Measurements from ENCODE around the gene PARP12.

PARP12 gene

DNA sequence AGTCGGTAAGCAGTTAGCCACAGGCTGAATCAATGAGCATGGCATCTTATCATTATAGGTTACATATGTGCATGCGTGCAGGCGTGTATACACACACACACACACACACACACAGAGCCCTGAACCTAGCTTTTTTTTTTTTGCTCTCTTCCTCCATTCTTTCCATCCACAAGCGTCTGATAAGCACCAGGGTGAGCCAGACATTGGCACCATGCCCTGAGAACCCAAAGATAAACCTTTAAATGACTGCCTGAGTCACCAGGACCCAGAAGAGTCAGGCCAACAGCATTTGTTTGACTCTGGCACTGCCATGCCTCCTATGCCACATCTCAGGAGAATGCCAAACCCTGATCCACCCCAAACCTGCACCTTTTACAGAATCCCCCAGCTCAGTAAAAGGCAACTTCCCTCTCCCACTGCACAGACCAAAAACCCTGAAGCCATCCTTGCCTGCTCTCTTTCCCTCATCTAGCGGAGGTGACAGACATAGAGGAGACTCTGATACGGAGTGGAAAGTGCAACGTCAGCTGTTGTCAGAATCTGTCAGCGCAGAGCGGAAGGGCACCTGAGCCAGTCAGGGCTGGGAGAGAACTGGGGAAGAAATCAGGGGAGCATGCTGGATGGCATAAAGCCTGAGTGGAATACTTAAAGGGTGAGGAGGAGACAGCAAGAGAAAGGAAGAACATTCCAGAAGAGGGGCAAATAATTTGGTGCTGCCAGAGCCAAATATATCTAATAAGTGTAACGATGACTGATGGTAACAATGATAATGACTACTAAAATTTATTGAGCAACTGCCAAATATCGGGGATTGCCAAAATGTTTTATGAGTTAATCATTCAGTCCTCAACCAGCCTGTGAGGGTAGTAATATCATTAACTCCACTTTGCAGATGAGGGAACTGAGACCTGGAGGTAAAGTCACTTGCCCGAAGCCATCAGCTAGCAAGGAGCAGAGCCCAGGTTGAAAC, 3.2 kb downstream of the PARP12 start:
- peak; percentile 65 for DNase-seq (ENCODE audit: low spot score)

DNA sequence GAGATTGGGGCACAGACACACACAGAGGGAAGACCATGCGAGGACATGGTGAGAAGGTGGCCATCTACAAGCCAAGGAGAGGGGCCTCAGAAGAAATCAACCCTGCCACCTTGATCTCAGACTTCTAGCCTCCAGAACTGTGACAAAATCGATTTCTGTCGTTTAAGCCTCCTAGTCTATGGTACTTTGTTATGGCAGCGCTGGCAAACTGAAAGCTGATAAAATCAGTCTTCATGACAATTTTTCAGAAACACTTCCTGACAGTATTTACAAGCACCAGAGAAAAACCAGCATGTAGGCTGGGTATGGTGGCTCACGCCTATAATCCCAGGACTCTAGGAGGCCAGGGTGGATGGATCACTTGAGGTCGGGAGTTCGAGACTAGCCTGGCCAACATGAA, 4.2 kb downstream of the PARP12 start:
- DNase-seq (ENCODE audit: low spot score): no peak

DNA sequence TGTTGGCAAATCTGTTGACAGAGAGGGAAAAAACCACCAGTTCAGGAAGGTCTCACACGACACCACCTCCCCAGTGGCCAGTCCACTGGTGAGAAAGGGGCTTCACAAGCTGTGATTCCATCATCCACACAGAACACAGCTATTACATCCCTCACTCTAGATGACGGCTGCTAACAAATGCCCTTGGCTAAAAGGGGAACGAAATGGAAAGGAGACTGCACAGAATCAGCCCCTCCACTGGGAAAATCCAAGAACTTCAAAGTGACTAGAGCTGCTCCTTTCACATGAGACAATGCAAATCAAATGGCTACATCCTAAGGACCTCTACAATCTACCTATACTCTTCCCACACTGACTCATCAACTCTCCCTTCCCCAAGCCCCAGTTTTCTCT, 5.6 kb downstream of the PARP12 start:
- DNase-seq (ENCODE audit: low spot score): no peak

DNA sequence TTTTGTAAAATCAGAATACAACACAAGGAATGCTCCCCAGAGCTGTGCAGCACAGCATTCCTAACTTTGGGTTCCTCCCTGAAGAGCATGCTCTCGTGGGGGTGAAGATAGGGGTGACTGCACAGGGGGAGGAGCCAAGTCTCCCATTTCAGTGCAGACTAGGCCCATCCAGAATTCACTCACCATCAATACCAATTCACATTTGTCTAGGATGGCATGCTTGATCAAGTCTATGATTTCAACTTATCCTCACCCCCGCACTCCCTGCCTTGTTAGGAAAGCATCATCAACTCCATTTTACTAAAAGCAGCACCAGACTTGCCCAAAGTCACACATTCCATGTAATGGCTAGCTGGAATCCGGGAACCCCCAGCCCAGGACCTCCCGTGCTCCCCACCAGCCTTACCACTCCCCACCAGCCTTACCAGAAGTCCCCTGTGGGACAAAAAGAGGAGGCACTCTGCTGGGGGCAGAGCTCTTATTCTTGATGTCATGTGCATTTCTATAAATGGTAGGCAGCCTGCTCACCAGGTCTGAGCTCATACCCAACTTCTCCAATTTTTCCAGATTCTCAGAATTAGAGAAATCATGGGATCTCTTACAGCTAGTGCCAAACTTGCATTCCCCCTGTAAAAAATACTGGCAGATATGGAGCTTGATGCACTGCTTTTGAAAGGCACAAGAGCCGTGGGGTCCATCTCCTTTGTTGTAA, 6.2 kb downstream of the PARP12 start:
- DNase-seq (ENCODE audit: low spot score): no peak

DNA sequence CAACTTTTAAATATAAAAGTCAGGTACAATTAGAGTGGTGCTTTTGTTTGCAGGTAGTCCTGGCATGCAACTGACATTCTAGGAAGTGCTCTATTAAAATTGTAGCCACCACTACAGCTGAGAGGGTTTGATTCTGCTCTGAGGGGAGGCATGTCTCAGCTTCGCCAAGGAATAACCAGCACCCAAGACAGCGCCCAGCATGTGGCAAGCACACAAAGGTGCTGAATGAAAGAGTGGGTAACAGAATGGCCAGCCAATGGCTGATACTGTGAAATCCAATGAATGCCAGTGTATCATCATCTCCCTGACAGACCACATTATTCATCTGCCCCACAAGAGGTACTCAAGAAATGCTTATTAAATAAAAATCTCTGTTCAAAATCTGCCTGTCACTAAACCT, 6.9 kb downstream of the PARP12 start:
- no peak for DNase-seq (ENCODE audit: low spot score)

DNA sequence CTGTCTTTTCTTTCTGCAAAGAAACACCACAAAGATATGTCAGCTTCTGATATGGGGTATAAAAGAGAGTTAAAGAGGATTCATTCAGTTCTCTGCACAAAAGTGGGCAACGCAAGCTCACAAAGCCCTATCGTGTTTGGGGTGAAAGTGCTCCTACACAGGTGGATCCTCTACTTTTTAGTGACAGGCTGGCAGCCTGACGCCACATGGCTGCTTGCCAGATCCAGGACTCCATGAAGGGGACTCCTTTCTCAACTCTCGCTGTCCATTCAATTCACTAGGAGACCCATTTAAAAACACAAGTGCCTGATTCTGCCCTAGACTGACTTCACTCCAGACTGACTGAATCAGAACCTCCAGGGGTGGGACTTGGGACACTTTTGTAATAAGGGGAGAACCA, 8.0 kb downstream of the PARP12 start:
- DNase-seq (ENCODE audit: low spot score): no peak

DNA sequence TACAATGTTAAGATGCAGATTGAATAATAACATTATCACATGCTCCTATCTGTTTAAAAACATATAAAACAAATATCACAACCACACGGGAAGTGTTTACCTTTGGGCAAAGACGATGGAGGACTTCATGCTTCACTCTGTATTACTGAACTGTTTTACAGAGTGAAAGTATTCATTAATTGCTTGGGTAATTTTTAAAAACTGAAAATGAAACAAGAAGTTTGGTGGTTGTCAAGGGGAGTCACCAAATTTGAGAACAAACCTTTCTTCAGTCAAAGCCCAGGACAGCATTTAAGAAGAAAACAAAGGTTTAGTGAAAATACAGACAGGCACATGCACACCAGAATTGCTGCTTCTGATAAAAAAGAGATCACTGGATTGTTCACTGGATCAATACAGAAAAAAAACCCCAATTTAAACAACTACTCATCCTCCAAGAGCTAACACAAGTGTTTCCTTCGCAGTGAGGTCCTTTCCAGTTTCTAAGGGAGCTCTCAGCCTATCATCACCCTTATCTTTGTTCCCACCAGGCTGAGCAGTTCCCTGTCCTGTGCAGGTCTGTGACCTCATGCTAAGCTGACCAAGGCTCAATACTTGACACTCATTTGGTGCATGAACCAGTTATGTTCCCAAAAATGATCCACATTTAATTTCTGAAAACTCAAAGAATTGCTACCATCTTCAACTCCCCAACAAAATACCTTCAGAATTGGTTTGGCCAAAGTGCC, 8.8 kb downstream of the PARP12 start:
- DNase-seq (ENCODE audit: low spot score): no peak

DNA sequence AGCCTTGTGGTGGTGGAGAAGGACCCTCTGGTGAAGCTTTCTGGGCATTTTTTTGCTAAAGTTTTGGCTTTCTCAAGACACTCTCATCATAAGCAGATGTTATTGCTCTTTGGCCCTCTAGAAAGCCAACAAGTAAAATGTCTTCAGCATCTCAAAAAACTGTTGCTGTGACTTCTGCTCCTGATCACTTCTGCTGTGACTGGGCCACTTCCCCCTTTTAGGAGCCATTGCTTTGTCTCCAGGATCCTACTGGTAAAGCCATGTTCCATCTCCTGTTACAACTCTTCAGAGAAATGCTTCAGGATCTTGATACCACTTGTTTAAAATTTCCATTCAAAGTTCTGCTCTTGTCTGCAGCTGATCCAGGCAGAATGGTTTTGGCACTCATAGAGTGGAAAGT, 10.9 kb downstream of the PARP12 start:
- no peak for DNase-seq (ENCODE audit: low spot score)

DNA sequence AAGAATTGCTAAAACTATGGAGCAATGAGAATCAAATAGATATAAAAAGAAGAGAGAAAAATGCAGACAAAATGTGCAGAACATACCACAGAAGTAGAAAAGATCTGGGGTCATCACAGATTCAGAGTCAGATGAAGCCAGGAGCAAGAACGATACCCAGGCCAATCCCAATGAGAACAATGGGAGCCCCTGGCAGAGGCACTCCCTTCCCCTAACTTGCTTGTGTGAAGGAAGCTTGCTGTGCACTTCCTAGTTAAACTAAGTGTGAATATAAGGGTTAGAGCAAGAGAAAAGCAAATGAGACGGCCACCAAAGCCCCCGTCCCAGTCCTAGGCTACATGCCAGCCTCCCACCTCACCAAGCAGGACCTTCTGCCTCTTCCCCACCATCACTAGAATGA, 12.7 kb downstream of the PARP12 start:
- DNase-seq (ENCODE audit: low spot score): no peak

DNA sequence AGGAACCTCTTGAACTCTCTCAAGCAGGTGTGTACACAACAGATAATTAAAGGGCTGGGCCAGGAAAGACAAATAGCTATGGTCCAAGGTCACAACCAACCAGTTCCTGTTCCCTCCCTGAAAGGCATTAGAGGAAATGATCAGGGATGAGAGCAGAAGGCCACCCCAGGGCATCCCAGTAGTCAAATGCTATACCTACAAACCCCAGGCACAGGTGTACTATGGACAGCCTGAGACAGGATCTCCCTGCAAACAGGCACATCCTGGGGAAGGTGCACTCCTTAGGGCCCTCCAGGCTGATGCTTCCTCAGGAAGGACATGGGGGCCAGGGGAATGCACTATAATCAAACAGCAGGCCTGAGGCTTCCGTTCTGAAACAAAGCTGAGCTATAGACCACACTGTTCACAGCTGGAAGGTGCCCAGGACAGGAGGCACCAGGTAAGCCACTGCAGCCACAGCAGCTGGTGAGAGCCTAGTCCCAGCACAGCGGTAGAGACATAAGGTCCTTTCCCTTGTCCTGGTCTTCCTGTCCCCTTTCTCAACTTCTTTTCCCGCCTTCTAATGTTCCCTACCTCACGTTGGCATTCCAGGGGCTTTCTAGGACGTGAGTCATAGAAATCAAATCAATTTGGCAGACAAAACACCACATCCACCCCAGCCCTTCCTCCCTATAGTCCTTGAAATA, 13.3 kb downstream of the PARP12 start:
- no peak for DNase-seq (ENCODE audit: low spot score)

DNA sequence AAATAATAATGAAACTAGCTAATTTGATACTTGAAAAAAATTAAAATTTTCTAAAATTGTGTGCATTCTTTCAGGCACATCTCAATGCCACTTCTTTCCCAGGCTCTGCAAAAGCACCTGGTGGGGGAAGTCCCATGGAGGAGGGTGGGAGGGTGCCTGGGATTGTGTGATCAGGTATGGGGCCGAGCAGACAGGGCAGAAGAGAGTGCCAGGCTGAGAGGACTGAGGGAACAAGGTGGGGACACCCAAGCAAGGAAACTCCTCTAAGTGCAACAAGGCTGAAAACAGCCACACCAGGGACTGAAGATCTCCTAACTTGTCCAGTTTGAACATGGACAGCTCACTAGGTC, 13.8 kb downstream of the PARP12 start:
- no peak for DNase-seq (ENCODE audit: low spot score)

DNA sequence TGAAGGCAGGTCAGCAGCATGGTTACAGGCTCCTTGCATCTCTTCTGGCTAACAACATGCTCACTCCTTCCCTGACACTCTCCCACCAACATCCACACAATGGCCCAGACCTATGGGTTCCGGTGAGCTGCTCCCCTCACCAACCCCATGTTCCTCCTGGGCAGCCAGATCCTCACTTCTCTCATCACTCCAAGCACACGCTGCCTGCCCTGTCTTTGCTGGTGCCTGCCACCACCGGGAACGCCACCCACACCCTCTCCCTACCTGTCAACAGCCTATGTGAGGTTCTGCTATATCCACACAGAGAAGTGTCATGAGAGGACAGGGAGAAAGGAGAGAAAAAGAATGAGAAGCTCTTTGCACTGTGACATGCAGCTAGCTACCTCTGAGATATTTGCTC, 14.6 kb downstream of the PARP12 start:
- no peak for DNase-seq (ENCODE audit: low spot score)

DNA sequence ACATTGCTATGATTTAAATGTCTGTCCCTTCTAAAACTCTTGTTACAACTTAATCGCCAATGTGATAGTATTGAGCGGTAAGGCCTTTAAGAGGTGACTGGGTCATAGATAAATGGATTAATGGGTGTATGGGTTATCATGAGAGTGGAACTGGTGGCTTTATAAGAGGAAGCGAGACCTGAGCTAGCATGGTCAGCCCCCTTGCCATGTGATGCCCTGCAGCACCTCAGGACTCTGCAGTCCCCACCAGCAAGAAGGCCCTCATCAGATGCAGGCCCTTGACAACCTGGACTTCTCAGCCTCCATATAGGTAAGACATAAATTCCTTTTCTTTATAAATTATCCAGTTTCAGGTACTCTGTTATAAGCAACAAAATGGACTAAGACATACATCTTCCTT, 15.6 kb downstream of the PARP12 start:
- DNase-seq (ENCODE audit: low spot score): no peak

DNA sequence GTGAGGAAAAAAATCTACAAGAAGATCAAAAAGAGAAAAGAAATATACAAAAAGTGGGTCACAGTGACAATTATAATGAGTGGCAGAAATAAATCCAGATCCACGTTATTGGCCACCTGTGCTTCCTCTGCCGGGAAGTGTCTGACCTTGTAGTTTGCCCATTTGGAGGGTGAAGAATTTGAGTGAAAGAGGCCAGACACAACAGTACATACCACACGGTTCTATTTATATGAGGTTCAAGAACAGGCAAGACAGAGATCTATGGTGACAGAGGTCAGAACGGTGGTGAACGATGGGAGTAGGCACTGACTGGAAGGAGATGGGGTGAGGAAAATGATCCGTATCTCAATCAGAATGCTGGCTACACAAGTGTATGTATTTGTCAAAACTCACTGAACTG, 17.1 kb downstream of the PARP12 start:
- no peak for DNase-seq (ENCODE audit: low spot score)

DNA sequence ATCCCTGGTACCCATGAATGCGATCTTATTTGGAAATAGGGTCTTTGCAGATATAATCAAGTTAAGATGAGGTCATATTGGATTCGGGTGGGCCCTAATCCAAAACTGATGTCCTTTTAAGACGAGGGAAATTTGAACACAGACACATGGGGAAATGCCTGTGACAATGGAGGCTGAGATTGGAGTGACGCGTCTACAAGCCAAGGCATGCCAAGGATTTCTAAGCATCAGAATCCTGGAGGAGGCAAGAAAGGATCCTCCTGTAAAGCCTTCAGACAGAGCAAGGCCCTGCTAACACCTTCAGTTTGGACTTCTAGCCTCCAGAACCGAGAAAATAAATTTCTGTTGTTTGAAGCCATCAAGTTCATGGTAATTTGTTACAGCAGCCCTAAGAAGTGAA, 18.5 kb downstream of the PARP12 start:
- DNase-seq (ENCODE audit: low spot score): no peak

DNA sequence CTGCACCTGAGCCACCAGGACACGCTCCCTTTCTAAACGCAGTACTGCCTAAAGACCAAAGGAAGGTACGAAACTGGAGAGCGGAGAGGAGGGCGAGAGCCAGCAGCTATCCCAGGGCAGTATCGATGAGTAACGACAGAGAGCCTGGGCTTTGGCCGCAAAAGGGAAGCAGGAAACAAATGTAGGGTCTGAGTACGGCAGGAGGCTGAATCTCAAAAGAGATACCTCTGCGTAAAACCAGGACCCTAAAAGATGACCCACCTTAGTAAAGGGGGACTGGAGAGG, 20.4 kb downstream of the PARP12 start:
- no peak for DNase-seq (ENCODE audit: low spot score)

DNA sequence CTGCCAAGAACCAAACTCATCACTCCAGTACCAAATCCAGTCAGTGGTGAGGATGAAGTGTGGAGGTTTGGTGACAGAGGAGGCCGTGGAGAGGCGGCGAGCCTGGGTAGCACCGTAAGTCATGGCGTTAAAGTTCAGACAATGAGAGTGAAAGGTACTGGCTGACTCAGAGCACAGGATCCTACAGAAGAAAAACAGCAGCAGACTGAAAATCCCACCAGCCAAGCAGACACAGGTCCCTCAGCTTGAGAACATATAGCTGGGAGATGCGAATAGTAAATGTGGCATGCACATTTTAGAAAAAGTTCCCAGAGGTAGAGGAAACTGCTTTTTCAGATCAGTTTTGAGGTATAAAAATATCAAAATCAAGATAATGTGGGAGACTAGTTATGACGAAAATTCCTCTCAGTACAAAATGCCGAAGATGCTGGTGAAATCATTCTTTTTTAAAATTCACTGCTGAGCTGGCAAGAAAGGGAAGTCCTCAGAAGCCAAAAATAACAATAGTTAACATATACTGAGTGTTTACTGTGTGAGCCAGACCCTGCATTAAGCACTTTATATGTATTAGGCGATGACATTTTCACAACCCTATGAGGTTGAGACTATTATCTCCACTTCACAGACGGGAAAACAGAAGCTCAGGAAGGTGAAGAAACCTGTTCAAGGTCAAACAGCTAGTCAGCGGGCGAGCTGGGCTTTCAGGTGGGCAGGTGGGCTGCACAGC, 20.9 kb downstream of the PARP12 start:
- DNase-seq (ENCODE audit: low spot score): no peak

DNA sequence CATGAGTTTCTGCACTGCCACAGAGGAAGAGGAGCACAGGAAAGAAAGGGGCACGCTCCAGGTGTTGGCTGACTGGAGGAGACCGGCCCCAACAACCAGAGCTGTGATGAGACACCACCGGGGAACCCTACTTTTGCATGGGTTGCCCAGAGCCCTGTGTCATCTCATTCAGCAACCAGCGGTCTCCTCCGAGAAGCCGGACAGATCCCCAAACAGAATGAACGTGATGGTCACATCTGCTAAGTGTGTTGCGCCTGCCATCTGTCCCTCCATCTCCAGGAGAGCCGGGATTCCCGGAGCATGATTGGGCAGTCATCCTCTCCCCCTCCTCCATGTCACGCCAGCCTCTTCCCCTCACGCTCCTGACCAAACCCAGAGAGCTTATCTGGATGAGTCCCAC, 22.9 kb downstream of the PARP12 start:
- DNase-seq (ENCODE audit: low spot score): no peak

DNA sequence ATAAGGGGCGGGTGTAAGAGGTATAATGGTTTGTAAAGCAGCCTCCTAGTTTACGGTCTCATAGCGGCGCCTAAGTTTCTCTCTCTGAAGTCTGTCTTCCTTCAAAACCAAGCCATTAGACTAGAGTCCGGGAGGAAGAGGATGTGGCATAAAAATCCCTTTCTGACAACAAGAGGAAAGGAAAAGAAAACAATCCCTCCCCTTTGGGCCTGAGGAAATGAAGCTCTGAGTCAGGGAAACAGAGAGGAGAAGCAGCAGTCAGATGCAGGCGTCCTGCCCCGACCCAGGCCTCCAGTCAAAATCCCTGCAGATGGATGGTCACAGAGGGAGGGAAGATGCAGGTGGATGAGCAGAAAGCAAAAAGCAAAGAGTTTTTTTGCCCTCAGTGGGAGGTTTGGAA, 23.7 kb downstream of the PARP12 start:
- no peak for DNase-seq (ENCODE audit: low spot score)

DNA sequence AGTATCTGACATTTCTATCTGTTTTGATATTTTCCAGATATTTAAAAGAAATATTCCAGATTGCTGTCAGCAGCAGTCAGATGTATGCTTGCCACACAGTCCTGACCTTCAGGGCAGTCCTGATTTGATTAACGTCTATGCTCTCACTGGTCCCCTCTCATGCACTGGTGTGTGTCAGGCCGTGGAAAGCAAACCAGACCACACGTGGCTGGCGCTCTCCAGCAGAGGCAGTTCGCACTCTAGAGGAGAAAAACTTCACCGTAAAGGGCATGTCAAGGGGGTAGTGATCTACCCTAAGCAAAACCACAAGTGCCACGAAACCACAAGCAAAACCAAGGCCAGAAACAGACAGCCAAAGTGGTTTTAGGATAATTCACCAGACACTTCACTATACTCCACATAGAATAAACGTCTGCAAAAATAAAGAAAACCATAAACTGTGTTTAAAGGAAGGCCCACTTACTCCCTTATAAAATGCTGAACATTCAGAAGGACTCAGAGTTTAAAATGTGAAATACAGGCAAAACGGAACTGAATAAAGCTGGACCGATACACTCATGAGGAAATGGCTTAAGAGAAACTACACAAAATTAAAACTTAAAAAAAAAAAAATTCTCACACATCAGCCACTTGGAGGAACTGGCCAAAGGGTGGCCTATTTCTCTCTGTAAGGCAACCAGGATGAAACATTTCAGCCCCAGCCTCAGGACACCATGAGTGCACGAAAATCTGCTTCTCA, 26.4 kb downstream of the PARP12 start:
- DNase-seq (ENCODE audit: low spot score): peak; percentile 13

Measured in CD4-positive, alpha-beta T cell treated with Interleukin-15 for 4 hours (primary cell).